K562 (cell line): ENCODE results near the gene SLC2A4RG. TPM values are rescaled to one million over a fixed set of nuclear protein-coding genes. Genes with fewer than 3 reads are reported as not detected.
A peak's percentile ranks its signal among the peaks of the same experiment; 100 is the strongest.

Source experiments
- CC2D1A ChIP-seq: fragments of 450-650 bp; IDR thresholded peaks from 2 replicates; pipeline ENCODE4 v1.6.1; 2017; ENCODE audit warnings: mild to moderate bottlenecking
- FOXJ2 ChIP-seq: fragments of 200-800 bp; sonication (Bioruptor generic); IDR thresholded peaks from 2 replicates; pipeline ENCODE4 v1.6.1; 2016; ENCODE audit warnings: missing genetic modification characterization, missing compliant biosample characterization
- GATAD2B ChIP-seq: fragments of 450-650 bp; IDR thresholded peaks from 2 replicates; pipeline ENCODE4 v1.6.1; 2017; ENCODE audit warnings: mild to moderate bottlenecking, borderline replicate concordance
- HMBOX1 ChIP-seq: sonication (generic); IDR thresholded peaks from 2 replicates; pipeline ENCODE4 v1.6.1; 2016
- HMG20B ChIP-seq: fragments of 250-450 bp; sonication (Bioruptor Pico); IDR thresholded peaks from 2 replicates; pipeline ENCODE4 v1.5.0; 2021; ENCODE audit warnings: mild to moderate bottlenecking
- HMGN3 ChIP-seq: IDR thresholded peaks from 2 replicates; pipeline ENCODE4 v1.6.1; 2011; ENCODE audit warnings: borderline replicate concordance, low read depth, mild to moderate bottlenecking, mixed read lengths, low read length; ENCODE audit not compliant: insufficient read length; ENCODE audit errors: extremely low read depth
- JUNB ChIP-seq: fragments of 450-650 bp; formaldehyde crosslinking; conservative IDR thresholded peaks from 2 replicates; pipeline ENCODE4 v1.4.0; 2020; ENCODE audit warnings: mild to moderate bottlenecking
- KDM2B ChIP-seq: fragments of 250-450 bp; sonication (Bioruptor Pico); IDR thresholded peaks from 2 replicates; pipeline ENCODE4 v1.8.0; 2021; ENCODE audit warnings: mild to moderate bottlenecking, moderate library complexity
- MBD1 ChIP-seq: fragments of 250-450 bp; sonication (Bioruptor Pico); IDR thresholded peaks from 2 replicates; pipeline ENCODE4 v1.8.0; 2022; ENCODE audit warnings: inconsistent platforms
- MYC ChIP-seq, 2 experiments: fragments of 250-450 bp in 1 of 2; sonication (Bioruptor Pico) in 1 of 2; IDR thresholded peaks; 2 replicates each; pipeline versions ENCODE4 v1.5.1 to v1.6.1; 2012 to 2021; ENCODE audit warnings: low read depth in 2 of 2, borderline replicate concordance in 1 of 2, improper control_type of control experiment in 1 of 2, low read length in 1 of 2, mild to moderate bottlenecking in 1 of 2, moderate library complexity in 1 of 2
- SIN3A ChIP-seq, 2 experiments: fragments of 150-350 bp in 1 of 2; IDR thresholded peaks; 2 replicates each; pipeline ENCODE4 v1.6.1; 2011 to 2016; ENCODE audit warnings: borderline replicate concordance in 2 of 2, low read depth in 2 of 2, low read length in 2 of 2, mild to moderate bottlenecking in 2 of 2, moderate library complexity in 2 of 2; ENCODE audit not compliant: control insufficient read depth in 1 of 2
- TCF7 ChIP-seq: sonication (generic); IDR thresholded peaks from 2 replicates; pipeline ENCODE4 v1.6.1; 2016; ENCODE audit warnings: antibody characterized with exemption, borderline replicate concordance
- TFAP4 ChIP-seq: sonication (generic); formaldehyde crosslinking; IDR thresholded peaks from 2 replicates; pipeline ENCODE4 v1.8.0; 2022; ENCODE audit warnings: missing genetic modification reagents, mild to moderate bottlenecking, moderate library complexity, borderline replicate concordance
- USF1 ChIP-seq: sonication (generic); formaldehyde crosslinking; IDR thresholded peaks from 2 replicates; pipeline ENCODE4 v1.9.0; 2022; ENCODE audit warnings: mild to moderate bottlenecking, missing genetic modification reagents
- USF2 ChIP-seq: sonication (generic); formaldehyde crosslinking; IDR thresholded peaks from 2 replicates; pipeline ENCODE4 v1.5.0; 2020; ENCODE audit warnings: missing genetic modification reagents
- ZBTB26 ChIP-seq: fragments of 450-650 bp; formaldehyde crosslinking; IDR thresholded peaks from 2 replicates; pipeline ENCODE4 v1.4.0; 2022; ENCODE audit warnings: missing genetic modification characterization
- ZNF740 ChIP-seq, 3 experiments: fragments of 200-800 bp in 1 of 3; sonication (Bioruptor generic) in 1 of 3; sonication (generic) in 1 of 3; formaldehyde crosslinking in 1 of 3; IDR thresholded peaks; 2 replicates each; pipeline versions ENCODE4 v1.6.1 to v1.8.0; 2016 to 2022; ENCODE audit warnings: mild to moderate bottlenecking in 2 of 3, missing compliant biosample characterization in 2 of 3, missing genetic modification characterization in 2 of 3, missing genetic modification reagents in 1 of 3
- polyA plus RNA-seq, 8 experiments: library from polyadenylated mRNA; depleted of rRNA in 4 of 8; stranded (reverse) in 5 of 8; unstranded in 3 of 8; fragments of >200 nt; fragmentation: Nextera tagmentation in 2 of 8; fragmentation: Illumina TruSeq in 1 of 8; extraction: Ambion mirVana in 2 of 8; extraction: Trizol in 1 of 8; gene quantifications; 2 replicates each; pipeline versions ENCODE4 v1.2.1 to v1.2.3, GENCODE V29; 2011 to 2014; ENCODE audit warnings: inconsistent platforms in 1 of 8, missing spikeins in 1 of 8
- total RNA-seq, 7 experiments: library from RNA; depleted of rRNA in 6 of 7; stranded (reverse); fragments of >200 nt in 6 of 7; fragmentation: Illumina TruSeq in 2 of 7; extraction: Trizol in 2 of 7; gene quantifications; 2 replicates each; pipeline versions ENCODE4 v1.2.1 to v1.2.3, GENCODE V29; 2011 to 2021; ENCODE audit warnings: low replicate concordance in 1 of 7

SLC2A4RG gene
- total and polyA plus RNA-seq, 9 of the 15 experiments (the other 6 are each of a cell fraction or from before 2014, with no cell fraction given) = 0.34 to 97.3 (median 26.5) TPM

- TF ChIP-seq TFAP4 = peak; percentile 96
- 0 out of 2 replicates have a peak, but pooled peaks have one; percentile 14 for TF ChIP-seq USF1
- no peak for TF ChIP-seq ZBTB26 (CRISPR knock-in tag)
- TF ChIP-seq GATAD2B = no peak
- TF ChIP-seq CC2D1A = no peak
- TF ChIP-seq USF2 (CRISPR knock-in tag) = no peak
- no peak for TF ChIP-seq HMBOX1
- no peak for TF ChIP-seq JUNB
- no peak for TF ChIP-seq TCF7
- TF ChIP-seq HMG20B = no peak
- TF ChIP-seq HMGN3 = no peak
- peak; percentile 71 for TF ChIP-seq MYC (IDR thresholded peaks at IDR 0.05; ENCODE audit: low read depth, low read length)
- TF ChIP-seq MYC (CRISPR knock-in tag; IDR thresholded peaks at IDR 0.05; ENCODE audit: borderline replicate concordance, low read depth) = no peak
- TF ChIP-seq MBD1 = no peak
- TF ChIP-seq ZNF740 (CRISPR knock-in tag; IDR thresholded peaks at IDR 0.05) = 0 out of 2 replicates have a peak, but pooled peaks have one; percentile 59
- 0 out of 4 replicates have a peak, but pooled peaks of 1 of the 2 experiments have one; percentile 38 for TF ChIP-seq ZNF740 (tag; IDR thresholded peaks at IDR 0.05)
- TF ChIP-seq SIN3A (IDR thresholded peaks at IDR 0.05; ENCODE audit: borderline replicate concordance in 2 of 2, control insufficient read depth in 1 of 2, low read depth in 2 of 2, low read length in 2 of 2) = peak; percentile 57 to 83; a peak in 2 of 4 replicates
- 0 out of 2 replicates have a peak, but pooled peaks have one; percentile 43 for TF ChIP-seq KDM2B (CRISPR knock-in tag)
- TF ChIP-seq FOXJ2 (tag) = no peak
These were observed 1.2 kb downstream of the SLC2A4RG start (continued) for GRCh38 chr20:63740627-63741353.
